Temporal lobe (tissue), 1 donor: ENCODE results near the gene WFIKKN1. TPM values are rescaled to one million over a fixed set of nuclear protein-coding genes. Genes with fewer than 3 reads are reported as not detected.

Source experiments
- total RNA-seq: library from RNA; depleted of rRNA; stranded (reverse); fragments of >200 nt; gene quantifications from one replicate; pipeline ENCODE4 v1.2.3, GENCODE V29; 2014

The WFIKKN1 gene
- total RNA-seq, 1 donor from 2014 or later: 0.74 TPM

Other genes starting within 250 kb of the WFIKKN1 start
- 14.8 TPM for gene PGAP6, start 249.0 kb upstream of the WFIKKN1 start, total RNA-seq
- gene NME4, start 233.8 kb upstream of the WFIKKN1 start, total RNA-seq: 11.6 TPM
- gene DECR2, start 229.1 kb upstream of the WFIKKN1 start, total RNA-seq: 7.9 TPM
- gene RAB11FIP3, start 205.3 kb upstream of the WFIKKN1 start, total RNA-seq: 29.0 TPM
- gene CAPN15, start 103.3 kb upstream of the WFIKKN1 start, total RNA-seq: 9.1 TPM
- not detected for gene PRR35, start 70.6 kb upstream of the WFIKKN1 start, total RNA-seq
- 0.25 TPM for gene NHLRC4, start 64.0 kb upstream of the WFIKKN1 start, total RNA-seq
- gene PIGQ, start 61.0 kb upstream of the WFIKKN1 start, total RNA-seq: 22.1 TPM
- gene RAB40C, start 40.9 kb upstream of the WFIKKN1 start, total RNA-seq: 20.9 TPM
- 23.1 TPM for gene METTL26, start 5.3 kb downstream of the WFIKKN1 start, total RNA-seq
- 9.3 TPM for gene MCRIP2, start 10.8 kb downstream of the WFIKKN1 start, total RNA-seq
- gene WDR90, start 18.4 kb downstream of the WFIKKN1 start, total RNA-seq: 10.8 TPM
- 26.1 TPM for gene RHOT2, start 37.1 kb downstream of the WFIKKN1 start, total RNA-seq
- gene RHBDL1, start 44.7 kb downstream of the WFIKKN1 start, total RNA-seq: 1.7 TPM
- 37.9 TPM for gene STUB1, start 49.4 kb downstream of the WFIKKN1 start, total RNA-seq
- gene JMJD8, start 53.3 kb downstream of the WFIKKN1 start, total RNA-seq: 15.5 TPM
- gene WDR24, start 59.4 kb downstream of the WFIKKN1 start, total RNA-seq: 3.7 TPM
- gene FBXL16, start 74.8 kb downstream of the WFIKKN1 start, total RNA-seq: 9.3 TPM
- gene METRN, start 84.1 kb downstream of the WFIKKN1 start, total RNA-seq: 6.9 TPM
- gene ANTKMT, start 90.2 kb downstream of the WFIKKN1 start, total RNA-seq: 12.3 TPM
- 2.5 TPM for gene CCDC78, start 95.5 kb downstream of the WFIKKN1 start, total RNA-seq
- gene HAGHL, start 96.1 kb downstream of the WFIKKN1 start, total RNA-seq: 9.6 TPM
- 32.2 TPM for gene CIAO3, start 110.0 kb downstream of the WFIKKN1 start, total RNA-seq
- gene MSLN, start 129.7 kb downstream of the WFIKKN1 start, total RNA-seq: not detected
- gene RPUSD1, start 157.4 kb downstream of the WFIKKN1 start, total RNA-seq: 9.6 TPM
- 9.8 TPM for gene CHTF18, start 157.6 kb downstream of the WFIKKN1 start, total RNA-seq
- gene GNG13, start 169.7 kb downstream of the WFIKKN1 start, total RNA-seq: not detected